ENCODE measurements around the gene KIAA0825. TPM values are rescaled to one million over a fixed set of nuclear protein-coding genes. Genes with fewer than 3 reads are reported as not detected.

The KIAA0825 gene
- total RNA-seq, 4 donors from 2014 or later, result 1.8 to 3.4 (median 2.6) TPM

GRCh38 chr5:94240134-94240533 lies 378.3 kb downstream of the KIAA0825 start:
- Histone ChIP-seq H3K4me3 (no peak overlapping the region), H3K4me1 (peaks cover 3 to 26% (median 5%) of the 10 kb centered on the region in 3 donors), H3K36me3 (no peaks in the 10 kb centered on the region), H3K27ac (peak overlapping the region in 1 of 4 donors; percentile 7), H3K9me3 (peaks cover 0 to 12% (median 0%) of the 10 kb centered on the region in 3 donors), H3K27me3 (no peaks in the 10 kb centered on the region)
- TF ChIP-seq CTCF (IDR thresholded peaks at IDR 0.05), result no peak
- TF ChIP-seq POLR2A (IDR thresholded peaks at IDR 0.05), result no peak
- intact Hi-C loops (cut with DNase I), result no loop called here
- DNase-seq, result no peak
- WGBS, 2 donors, result 22 to 32% methylated on average over 3 of the region's 3 CpGs

DNA sequence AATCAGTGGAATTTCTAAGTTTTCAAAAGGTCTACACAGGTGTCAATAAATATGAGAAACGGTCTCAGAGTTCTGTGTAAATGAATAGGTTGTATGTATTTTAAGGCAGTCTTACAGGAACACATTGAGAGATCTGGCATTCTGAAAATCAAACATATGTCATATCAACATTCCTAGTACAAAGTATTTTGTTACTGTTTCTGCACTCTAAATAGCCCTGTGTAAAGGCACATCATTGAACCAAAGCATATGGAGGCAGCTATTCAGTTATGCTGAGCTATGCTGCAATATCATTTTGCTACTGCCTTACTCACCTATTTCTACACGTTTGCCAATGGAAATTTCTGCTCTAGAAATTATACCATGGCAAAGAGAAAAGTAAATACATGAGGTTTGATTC lies 379.1 kb downstream of the KIAA0825 start:
- Histone ChIP-seq H3K27me3 (no peaks in the 10 kb centered on the region), H3K4me1 (peaks cover 3 to 26% (median 5%) of the 10 kb centered on the region in 3 donors), H3K4me3 (no peak overlapping the region), H3K36me3 (no peaks in the 10 kb centered on the region), H3K9me3 (peaks cover 0 to 13% (median 0%) of the 10 kb centered on the region in 3 donors), H3K27ac (no peak overlapping the region)
- DNase-seq, result no peak
- intact Hi-C loops (cut with DNase I), result no loop called here
- no peak for TF ChIP-seq POLR2A (IDR thresholded peaks at IDR 0.05)
- no peak for TF ChIP-seq CTCF (IDR thresholded peaks at IDR 0.05)
- 47 to 57% methylated on average over 2 of the region's 2 CpGs for WGBS, 2 donors

- WGBS, 2 donors, result 35 to 44% methylated on average over 1 of the region's 1 CpG
- no peaks in the 10 kb centered on the region for H3K36me3 ChIP-seq
- H3K9me3 ChIP-seq, result peaks cover 0 to 13% (median 0%) of the 10 kb centered on the region in 3 donors
- TF ChIP-seq POLR2A (IDR thresholded peaks at IDR 0.05) (no peak), CTCF (IDR thresholded peaks at IDR 0.05) (no peak)
- no peak for DNase-seq
- H3K27me3 ChIP-seq, result no peaks in the 10 kb centered on the region
- peaks cover 0 to 6% (median 2%) of the 10 kb centered on the region in 3 donors for H3K4me1 ChIP-seq
- intact Hi-C loops (cut with DNase I), result no loop called here
- H3K27ac ChIP-seq, result no peak overlapping the region
- H3K4me3 ChIP-seq, result no peak overlapping the region
Observed at GRCh38 chr5:94234987-94235386, 383.4 kb downstream of the KIAA0825 start.

- Histone ChIP-seq H3K27ac (no peak overlapping the region), H3K36me3 (no peaks in the 10 kb centered on the region), H3K9me3 (no peaks in the 10 kb centered on the region), H3K27me3 (no peaks in the 10 kb centered on the region), H3K4me3 (no peak overlapping the region), H3K4me1 (no peaks in the 10 kb centered on the region)
- TF ChIP-seq POLR2A (IDR thresholded peaks at IDR 0.05) (no peak), CTCF (IDR thresholded peaks at IDR 0.05) (no peak)
- intact Hi-C loops (cut with DNase I), result no loop called here
- no peak for DNase-seq
Observed at GRCh38 chr5:94228791-94229190, 389.6 kb downstream of the KIAA0825 start.

- 34 to 45% methylated on average over 2 of the region's 2 CpGs for WGBS, 2 donors
- Histone ChIP-seq H3K4me1 (no peaks in the 10 kb centered on the region), H3K27ac (no peak overlapping the region), H3K4me3 (no peak overlapping the region), H3K27me3 (no peaks in the 10 kb centered on the region), H3K9me3 (no peaks in the 10 kb centered on the region), H3K36me3 (no peaks in the 10 kb centered on the region)
- TF ChIP-seq CTCF (IDR thresholded peaks at IDR 0.05) (no peak), POLR2A (IDR thresholded peaks at IDR 0.05) (no peak)
- intact Hi-C loops (cut with DNase I), result no loop called here
- DNase-seq, result no peak
Observed at GRCh38 chr5:94223235-94223634, 395.2 kb downstream of the KIAA0825 start.

All from esophagus squamous epithelium (tissue), 5 donors.